ENCODE data around the gene SOX30. TPM values are rescaled to one million over a fixed set of nuclear protein-coding genes. Genes with fewer than 3 reads are reported as not detected.
"Not testable (repeated sequence)": the region's sequence is repeated elsewhere in the genome, so short reads cannot be mapped to it uniquely, and the experiment has no call there.

Gene SOX30
- total RNA-seq, 1 experiment from 2014 or later, result not detected

GRCh38 chr5:157681048-157681447, 28.8 kb upstream of the SOX30 start:
- DNase-seq (ENCODE audit: unreplicated experiment), result no peak
- POLR2A ChIA-PET, result interaction anchor here (1.6 kb wide), 1 partner anchor 50 kb away, joined by 5 read pairs; no protein-coding TSS in a partner anchor
- TF ChIP-seq CTCF (IDR thresholded peaks at IDR 0.05; ENCODE audit: unreplicated experiment), result no peak
- CTCF ChIA-PET, result interaction anchor here (0.9 to 1.8 kb wide), 2 partner anchors 60 to 368 kb away, joined by 3 to 5 read pairs; no protein-coding TSS in a partner anchor
- Mint-ChIP-seq H3K9me3 (ENCODE audit: unreplicated experiment) (no peaks in the 10 kb centered on the region), H3K36me3 (ENCODE audit: insufficient read depth, unreplicated experiment) (no peaks in the 10 kb centered on the region), H3K27me3 (ENCODE audit: insufficient read depth, unreplicated experiment) (no peaks in the 10 kb centered on the region), H3K4me1 (ENCODE audit: insufficient read depth, unreplicated experiment) (no peaks in the 10 kb centered on the region), H3K4me3 (ENCODE audit: unreplicated experiment) (no peak overlapping the region), H3K27ac (ENCODE audit: low read depth, unreplicated experiment) (no peak overlapping the region)
- intact Hi-C loops (cut with micrococcal nuclease), result no loop called here
- BruUV-seq (replicated peaks), result no TSS peak

GRCh38 chr5:157680239-157680638, 28.0 kb upstream of the SOX30 start:
- no peak overlapping the region for H3K27ac Mint-ChIP-seq (ENCODE audit: low read depth, unreplicated experiment)

GRCh38 chr5:157679801-157680200, 27.6 kb upstream of the SOX30 start:
- Mint-ChIP-seq H3K4me1 (ENCODE audit: insufficient read depth, unreplicated experiment) (no peaks in the 10 kb centered on the region), H3K36me3 (ENCODE audit: insufficient read depth, unreplicated experiment) (no peaks in the 10 kb centered on the region), H3K4me3 (ENCODE audit: unreplicated experiment) (no peak overlapping the region), H3K27me3 (ENCODE audit: insufficient read depth, unreplicated experiment) (no peaks in the 10 kb centered on the region), H3K27ac (ENCODE audit: low read depth, unreplicated experiment) (no peak overlapping the region), H3K9me3 (ENCODE audit: unreplicated experiment) (no peaks in the 10 kb centered on the region)
- no peak for TF ChIP-seq CTCF (IDR thresholded peaks at IDR 0.05; ENCODE audit: unreplicated experiment)
- DNase-seq (ENCODE audit: unreplicated experiment), result no peak
- intact Hi-C loops (cut with micrococcal nuclease), result no loop called here
- no TSS peak for BruUV-seq (replicated peaks)
- ChIA-PET CTCF (interaction anchor here (0.6 to 0.7 kb wide), 2 partner anchors 10 to 351 kb away, joined by 3 to 4 read pairs; no protein-coding TSS in a partner anchor), POLR2A (no interaction called here)

More at GRCh38 chr5:157680239-157680638, 28.0 kb upstream of the SOX30 start:
- no peak for DNase-seq (ENCODE audit: unreplicated experiment)
- H3K36me3 Mint-ChIP-seq (ENCODE audit: insufficient read depth, unreplicated experiment), result no peaks in the 10 kb centered on the region
- no peaks in the 10 kb centered on the region for H3K27me3 Mint-ChIP-seq (ENCODE audit: insufficient read depth, unreplicated experiment)
- ChIA-PET CTCF (interaction anchor here (0.6 to 0.7 kb wide), 2 partner anchors 9 to 352 kb away, joined by 3 to 4 read pairs; no protein-coding TSS in a partner anchor), POLR2A (no interaction called here)
- no peak for TF ChIP-seq CTCF (IDR thresholded peaks at IDR 0.05; ENCODE audit: unreplicated experiment)
- no peaks in the 10 kb centered on the region for H3K4me1 Mint-ChIP-seq (ENCODE audit: insufficient read depth, unreplicated experiment)
- H3K9me3 Mint-ChIP-seq (ENCODE audit: unreplicated experiment), result no peaks in the 10 kb centered on the region
- intact Hi-C loops (cut with micrococcal nuclease), result no loop called here
- no TSS peak for BruUV-seq (replicated peaks)
- H3K4me3 Mint-ChIP-seq (ENCODE audit: unreplicated experiment), result no peak overlapping the region

GRCh38 chr5:157677931-157678330, 25.7 kb upstream of the SOX30 start:
- Mint-ChIP-seq H3K27ac (ENCODE audit: low read depth, unreplicated experiment) (no peak overlapping the region), H3K36me3 (ENCODE audit: insufficient read depth, unreplicated experiment) (no peaks in the 10 kb centered on the region), H3K27me3 (ENCODE audit: insufficient read depth, unreplicated experiment) (no peaks in the 10 kb centered on the region), H3K4me3 (ENCODE audit: unreplicated experiment) (no peak overlapping the region), H3K4me1 (ENCODE audit: insufficient read depth, unreplicated experiment) (no peaks in the 10 kb centered on the region), H3K9me3 (ENCODE audit: unreplicated experiment) (no peaks in the 10 kb centered on the region)
- peak; percentile 54 for DNase-seq (ENCODE audit: unreplicated experiment)
- TF ChIP-seq CTCF (IDR thresholded peaks at IDR 0.05; ENCODE audit: unreplicated experiment), result no peak
- CTCF ChIA-PET, result no interaction called here
- no TSS peak for BruUV-seq (replicated peaks)
- intact Hi-C loops (cut with micrococcal nuclease), result no loop called here
- POLR2A ChIA-PET, result interaction anchor here (0.6 kb wide), 1 partner anchor 405 kb away, joined by 3 read pairs; no protein-coding TSS in a partner anchor

- CTCF ChIA-PET; BruUV-seq (replicated peaks); H3K36me3 Mint-ChIP-seq (ENCODE audit: insufficient read depth, unreplicated experiment): not testable (repeated sequence)
Measured at GRCh38 chr5:157674351-157674750, 22.1 kb upstream of the SOX30 start.

More at GRCh38 chr5:157674351-157674750, 22.1 kb upstream of the SOX30 start:
- H3K4me1 Mint-ChIP-seq (ENCODE audit: insufficient read depth, unreplicated experiment); POLR2A ChIA-PET; H3K4me3 Mint-ChIP-seq (ENCODE audit: unreplicated experiment); H3K9me3 Mint-ChIP-seq (ENCODE audit: unreplicated experiment); DNase-seq (ENCODE audit: unreplicated experiment); intact Hi-C loops (cut with micrococcal nuclease); H3K27ac Mint-ChIP-seq (ENCODE audit: low read depth, unreplicated experiment): not testable (repeated sequence)
- H3K27me3 Mint-ChIP-seq (ENCODE audit: insufficient read depth, unreplicated experiment), result peaks cover 29% of the 10 kb centered on the region

All from MCF 10A (cell line).